Activated naive CD4-positive, alpha-beta T cell treated with anti-CD3 and anti-CD28 coated beads, Interleukin-2, amount 50 U/mL, for 72 hours (primary cell): ENCODE measurements around the gene PLCD1. TPM values are rescaled to one million over a fixed set of nuclear protein-coding genes. Genes with fewer than 3 reads are reported as not detected.
"Not testable (repeated sequence)": the region's sequence is repeated elsewhere in the genome, so short reads cannot be mapped to it uniquely, and the experiment has no call there.

Experiments used
- ATAC-seq, 2 donors: fragments of 150-1000 bp; cut with Tn5 transposase; 2 replicates each; pipeline ENCODE4 v1.10.0; 2021; ENCODE audit warnings: mild to moderate bottlenecking in 2 of 2, moderate library complexity in 2 of 2
- DNase-seq, 2 donors: peaks; one replicate each; pipeline ENCODE4 v3.0.0; 2021 to 2022; ENCODE audit warnings: low spot score in 2 of 2
- H3K27ac Mint-ChIP-seq, 2 donors: one replicate each; pipeline ENCODE4 v1.8.0; 2022; ENCODE audit warnings: mild to moderate bottlenecking in 2 of 2, mixed read lengths in 2 of 2
- H3K36me3 Mint-ChIP-seq, 2 donors: one replicate each; pipeline ENCODE4 v1.8.0; 2022; ENCODE audit warnings: mixed read lengths in 2 of 2
- H3K9me3 Mint-ChIP-seq, 2 donors: one replicate each; pipeline ENCODE4 v1.8.0; 2022; ENCODE audit warnings: mixed read lengths in 2 of 2
- total RNA-seq, 2 donors: library from RNA; stranded (reverse); gene quantifications; one replicate each; pipeline ENCODE4 v1.2.3, GENCODE V29; 2022

Gene PLCD1
- 10 to 100 TPM; 10.0 to 18.5 TPM for total RNA-seq

DNA sequence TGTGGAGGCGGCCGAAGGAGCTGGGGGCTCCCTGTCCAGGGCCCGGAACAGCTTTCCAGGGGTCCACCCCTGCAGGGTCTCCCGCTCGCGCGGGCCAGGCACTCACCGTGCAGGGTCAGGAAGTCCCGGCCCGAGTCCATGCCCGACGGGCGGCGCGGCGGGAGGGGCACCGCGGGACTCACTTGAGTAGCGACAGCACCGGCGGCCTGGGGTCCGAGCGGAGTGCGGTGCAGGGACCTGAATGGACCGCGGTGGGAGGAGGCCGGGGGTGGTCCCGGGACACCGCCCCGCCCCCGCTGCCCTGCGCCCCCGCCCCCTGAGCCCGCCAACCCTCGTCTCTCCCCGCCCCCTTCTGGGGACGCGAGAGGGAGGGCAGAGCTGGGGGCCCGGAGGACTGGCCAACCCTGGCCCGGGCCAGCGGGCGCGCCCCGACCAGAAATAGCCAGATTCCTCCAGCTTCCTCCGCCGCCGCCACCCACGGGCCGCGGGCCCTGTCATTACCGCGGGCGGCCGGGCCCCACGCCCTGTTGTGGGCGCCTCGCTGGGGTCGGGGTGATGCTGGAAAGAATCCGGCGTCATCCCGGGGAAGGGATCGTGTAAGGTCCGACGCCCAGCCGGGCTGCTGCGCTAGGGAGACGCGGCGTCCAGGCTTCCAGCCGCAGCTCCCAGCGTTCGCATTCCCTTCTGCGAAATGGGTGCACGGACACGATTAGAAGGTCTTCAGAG is at the start of gene PLCD1:
Gene PLCD1, minus strand, starts transcription at position 243 of the 726 bp plus-strand sequence. Its CDS starts 103 bp downstream, at position 140.
- Mint-ChIP-seq H3K27ac (peak within 1 kb of the TSS in 1 of 2 donors; percentile 18), H3K36me3 (no peaks in the 10 kb centered on the region), H3K9me3 (no peaks in the 10 kb centered on the region)
- ATAC-seq (no peak), DNase-seq (peak in 1 of 2 donors; percentile 55)

DNA sequence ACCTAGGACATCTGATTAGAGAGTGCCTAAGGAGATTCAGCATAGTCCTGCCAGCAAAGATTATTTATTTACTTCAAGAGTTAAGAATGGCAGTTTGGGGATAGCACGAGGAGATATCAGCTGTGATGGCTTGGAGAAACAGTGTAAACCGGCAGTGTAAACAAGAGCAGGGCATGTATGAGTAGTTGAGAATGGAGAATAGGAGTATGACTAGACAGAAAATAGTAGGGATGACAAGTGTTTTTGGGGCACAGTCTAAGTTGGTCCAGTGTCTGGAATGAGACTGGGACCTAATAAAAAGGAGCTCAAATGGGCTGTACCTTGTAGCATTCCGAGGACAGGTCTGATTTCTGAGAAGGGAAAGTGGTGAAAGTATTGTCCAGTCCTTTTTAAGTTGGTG is 47.6 kb upstream of the PLCD1 start:
- DNase-seq, H3K27ac Mint-ChIP-seq, H3K9me3 Mint-ChIP-seq, H3K36me3 Mint-ChIP-seq, ATAC-seq: not testable (repeated sequence)

DNA sequence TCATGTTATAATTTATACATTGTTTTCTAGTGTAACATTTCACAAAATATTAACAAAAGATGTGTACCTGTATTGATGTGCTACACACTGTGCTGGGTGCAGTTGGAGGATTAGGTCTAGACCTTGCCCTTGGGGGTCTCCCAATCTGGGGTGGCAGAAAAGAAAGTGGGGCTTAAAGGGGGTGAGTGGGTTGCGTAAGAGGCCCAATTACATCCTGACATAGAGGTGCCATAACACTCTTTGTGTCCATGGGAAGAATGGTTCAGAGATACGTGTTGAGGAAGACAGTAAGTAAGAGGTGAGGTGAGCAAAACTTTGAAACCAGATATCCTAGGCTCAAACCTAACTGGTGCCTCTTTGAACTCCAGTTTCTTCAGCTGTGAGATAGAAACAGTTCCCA is 40.6 kb upstream of the PLCD1 start:
- Mint-ChIP-seq H3K9me3 (peaks cover 0 to 11% of the 10 kb centered on the region in 2 donors), H3K36me3 (peaks cover 0 to 10% of the 10 kb centered on the region in 2 donors), H3K27ac (no peak overlapping the region)
- ATAC-seq (no peak), DNase-seq (no peak)

DNA sequence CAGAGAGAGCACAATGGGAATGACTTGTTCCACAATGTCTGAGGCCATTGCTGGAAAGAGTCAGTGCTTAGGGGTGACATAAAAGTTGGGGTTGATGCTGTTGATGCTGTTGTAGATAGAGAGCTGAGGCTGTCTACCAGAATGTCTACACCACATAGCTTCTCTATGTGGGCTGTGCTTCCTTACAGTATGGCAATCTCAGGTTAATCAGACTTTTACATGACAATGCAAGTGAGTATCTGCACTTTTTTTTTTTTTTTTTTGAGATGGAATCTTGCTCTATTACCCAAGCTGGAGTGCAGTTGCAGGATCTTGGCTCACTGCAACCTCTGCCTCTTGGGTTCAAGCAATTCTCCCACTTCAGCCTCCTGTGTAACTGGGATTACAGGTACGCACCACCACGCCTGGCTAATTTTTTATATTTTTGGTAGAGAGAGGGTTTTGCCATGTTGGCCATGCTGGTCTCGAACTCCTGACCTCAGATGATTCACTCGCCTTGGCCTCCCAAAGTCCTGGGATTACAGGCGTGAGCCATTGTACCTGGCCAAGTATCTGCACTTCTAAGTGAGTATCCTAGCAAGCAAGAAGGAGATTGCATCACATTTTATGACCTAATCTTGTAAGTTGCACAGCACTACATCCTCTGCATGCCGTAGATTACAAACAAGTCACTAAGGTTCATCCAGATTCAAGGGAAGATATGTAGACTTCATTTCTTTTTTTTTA is 38.2 kb upstream of the PLCD1 start:
- Mint-ChIP-seq H3K36me3 (peaks cover 0 to 10% of the 10 kb centered on the region in 2 donors), H3K9me3 (peaks cover 0 to 11% of the 10 kb centered on the region in 2 donors), H3K27ac (no peak overlapping the region)
- ATAC-seq (no peak), DNase-seq (no peak)

- DNase-seq, H3K27ac Mint-ChIP-seq, ATAC-seq: not testable (repeated sequence)
- H3K9me3 Mint-ChIP-seq: peaks cover 0 to 11% of the 10 kb centered on the region in 2 donors
- peaks cover 0 to 14% of the 10 kb centered on the region in 2 donors for H3K36me3 Mint-ChIP-seq
Observed at GRCh38 chr3:38064453-38064852, 35.0 kb upstream of the PLCD1 start.

- Mint-ChIP-seq H3K27ac (no peak overlapping the region), H3K36me3 (peaks cover 0 to 14% of the 10 kb centered on the region in 2 donors), H3K9me3 (peaks cover 0 to 11% of the 10 kb centered on the region in 2 donors)
- DNase-seq (no peak), ATAC-seq (no peak)
Observed at GRCh38 chr3:38062809-38063208, 33.4 kb upstream of the PLCD1 start.

- no peak for DNase-seq
- Mint-ChIP-seq H3K9me3 (no peaks in the 10 kb centered on the region), H3K36me3 (peaks cover 0 to 5% of the 10 kb centered on the region in 2 donors), H3K27ac (no peak overlapping the region)
- ATAC-seq: no peak
Observed at GRCh38 chr3:38059591-38059990, 30.1 kb upstream of the PLCD1 start.

DNA sequence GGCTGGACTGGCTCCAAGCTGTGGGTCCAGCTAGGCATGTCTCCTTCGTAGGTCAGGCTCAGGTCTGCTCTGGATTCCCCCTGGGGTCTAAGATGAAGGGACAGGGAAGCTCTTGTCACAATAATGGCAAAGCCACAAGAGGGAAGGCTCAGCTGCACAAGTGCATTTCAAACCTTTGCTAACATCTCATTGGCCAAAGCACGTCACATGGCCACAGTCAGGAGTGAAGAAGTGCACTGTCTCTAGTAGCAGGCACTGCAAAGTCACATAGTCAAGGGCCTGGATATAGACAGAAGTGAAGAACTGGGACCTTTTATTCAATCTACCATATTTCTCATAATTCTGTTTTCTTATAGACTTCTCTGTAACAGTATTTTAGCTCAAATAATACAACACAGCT is 29.7 kb upstream of the PLCD1 start:
- Mint-ChIP-seq H3K27ac (no peak overlapping the region), H3K36me3 (peaks cover 0 to 5% of the 10 kb centered on the region in 2 donors), H3K9me3 (no peaks in the 10 kb centered on the region)
- DNase-seq: no peak
- no peak for ATAC-seq

DNA sequence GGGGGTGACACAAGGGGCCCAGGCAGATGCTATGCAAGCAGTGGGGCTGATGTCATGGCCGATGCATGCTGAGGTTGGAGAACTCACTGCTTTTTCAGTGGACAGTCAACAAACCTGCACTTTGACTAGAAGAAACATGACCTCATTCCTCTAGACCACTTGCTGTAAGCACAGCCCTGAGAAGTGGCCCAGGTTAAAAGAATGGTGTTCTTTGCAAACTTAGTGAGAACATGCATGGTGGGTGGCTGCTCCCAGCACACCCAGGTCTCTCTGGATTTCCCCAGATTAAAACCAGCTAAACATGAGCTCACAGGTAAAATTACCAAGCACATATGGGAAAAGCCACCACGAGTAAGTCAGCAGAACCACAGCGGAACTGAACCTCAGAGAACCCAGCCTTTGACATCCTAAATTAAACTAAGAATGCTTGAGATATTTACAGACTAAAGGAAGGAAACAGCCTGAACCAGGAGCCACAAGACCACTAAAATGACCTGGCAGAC is 25.1 kb upstream of the PLCD1 start:
- DNase-seq (no peak), ATAC-seq (peak; percentile 49 to 84)
- Mint-ChIP-seq H3K27ac (peak overlapping the region in 1 of 2 donors; percentile 11), H3K9me3 (no peaks in the 10 kb centered on the region), H3K36me3 (peaks cover 0 to 5% of the 10 kb centered on the region in 2 donors)

DNA sequence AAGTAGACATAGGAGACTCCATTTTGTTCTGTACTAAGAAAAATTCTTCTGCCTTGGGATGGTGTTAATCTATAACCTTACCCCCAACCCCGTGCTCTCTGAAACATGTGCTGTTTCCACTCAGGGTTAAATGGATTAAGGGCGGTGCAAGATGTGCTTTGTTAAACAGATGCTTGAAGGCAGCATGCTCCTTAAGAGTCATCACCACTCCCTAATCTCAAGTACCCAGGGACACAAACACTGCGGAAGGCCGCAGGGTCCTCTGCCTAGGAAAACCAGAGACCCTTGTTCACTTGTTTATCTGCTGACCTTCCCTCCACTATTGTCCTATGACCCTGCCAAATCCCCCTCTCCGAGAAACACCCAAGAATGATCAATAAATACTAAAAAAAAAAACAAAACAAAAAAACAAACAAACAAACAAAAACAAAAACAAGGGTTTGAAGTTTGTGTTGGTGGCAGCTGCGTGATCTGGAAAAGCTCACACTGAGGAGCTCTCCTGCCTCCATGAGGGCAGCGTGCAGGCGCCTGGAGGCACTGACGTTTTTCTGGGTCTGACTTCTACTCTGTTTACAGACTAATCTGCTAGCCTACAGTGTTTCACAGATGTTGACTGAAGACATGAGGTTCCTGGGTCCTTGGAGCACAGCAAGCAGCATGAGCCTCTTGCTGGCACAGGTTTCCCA is 24.5 kb upstream of the PLCD1 start:
- not testable (repeated sequence) for H3K36me3 Mint-ChIP-seq, ATAC-seq, H3K9me3 Mint-ChIP-seq, DNase-seq
- H3K27ac Mint-ChIP-seq: peak overlapping the region in 1 of 2 donors; percentile 44

GRCh38 chr3:38053286-38053685 is 23.8 kb upstream of the PLCD1 start:
- DNase-seq, H3K9me3 Mint-ChIP-seq, ATAC-seq: not testable (repeated sequence)

GRCh38 chr3:38051131-38051530 is 21.7 kb upstream of the PLCD1 start:
- Mint-ChIP-seq H3K36me3 (peaks cover 0 to 5% of the 10 kb centered on the region in 2 donors), H3K27ac (peak overlapping the region in 1 of 2 donors; percentile 30), H3K9me3 (no peaks in the 10 kb centered on the region)
- no peak for DNase-seq
- ATAC-seq: no peak

More at GRCh38 chr3:38053286-38053685, 23.8 kb upstream of the PLCD1 start:
- H3K27ac Mint-ChIP-seq, H3K36me3 Mint-ChIP-seq: not testable (repeated sequence)

DNA sequence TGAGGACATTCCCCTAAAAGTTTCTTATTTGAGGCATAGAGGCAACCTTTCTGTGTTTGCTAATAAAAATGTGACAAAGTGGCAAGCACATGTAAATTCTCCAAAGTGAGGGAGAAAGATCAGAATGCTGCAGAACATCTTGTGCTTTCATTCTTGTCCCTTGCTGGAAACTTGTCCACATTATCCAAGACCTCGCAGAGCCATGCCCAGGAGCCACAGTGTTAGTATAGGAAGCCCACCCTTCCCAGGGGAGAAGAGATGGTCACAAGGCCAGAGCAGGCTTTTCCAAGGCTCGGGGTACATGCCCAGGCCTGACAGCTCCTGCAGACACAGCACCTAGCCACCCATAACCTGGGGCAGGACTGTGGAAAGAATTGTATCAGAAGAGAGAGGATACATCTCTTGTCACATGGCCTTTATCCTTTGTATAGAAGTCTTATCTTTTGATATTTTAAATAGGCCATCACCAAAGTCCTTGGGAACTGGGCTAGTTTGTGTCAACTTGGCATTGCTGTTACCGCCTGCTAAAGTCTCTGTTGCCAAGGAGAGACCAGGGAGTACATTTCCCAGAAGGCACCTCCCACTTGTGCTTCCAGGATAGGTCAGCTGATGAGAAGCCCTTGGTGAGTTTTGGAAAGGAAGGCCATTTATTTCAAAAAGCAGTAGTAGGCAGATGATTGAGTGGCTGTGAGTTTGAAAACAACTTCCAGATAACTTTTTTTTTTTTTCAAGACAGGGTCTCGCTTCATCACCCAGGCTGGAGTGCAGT is 20.1 kb upstream of the PLCD1 start:
- ATAC-seq: no peak
- Mint-ChIP-seq H3K27ac (no peak overlapping the region), H3K9me3 (no peaks in the 10 kb centered on the region), H3K36me3 (peaks cover 0 to 5% of the 10 kb centered on the region in 2 donors)
- DNase-seq: no peak

DNA sequence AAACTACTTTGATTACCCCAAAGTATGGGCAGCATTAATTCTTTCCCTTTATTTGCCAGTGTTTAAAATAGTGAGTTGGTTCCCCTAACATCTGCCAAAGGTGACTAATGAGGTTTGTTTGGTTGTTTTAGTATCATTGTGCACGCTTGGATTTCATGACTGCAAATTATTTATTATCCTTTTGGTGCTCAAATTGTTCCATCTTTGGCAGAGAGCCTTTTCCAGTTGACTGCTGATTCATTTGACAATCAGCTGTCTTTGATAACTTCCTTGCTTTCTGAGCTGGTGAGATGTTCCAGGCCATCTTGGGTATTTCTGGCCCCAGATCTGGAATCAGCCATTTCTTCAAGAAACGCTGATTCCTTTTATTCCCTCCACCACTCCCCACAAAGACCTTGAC is 18.5 kb upstream of the PLCD1 start:
- no peaks in the 10 kb centered on the region for H3K9me3 Mint-ChIP-seq
- peaks cover 0 to 5% of the 10 kb centered on the region in 2 donors for H3K36me3 Mint-ChIP-seq
- ATAC-seq: no peak
- no peak for DNase-seq
- no peak overlapping the region for H3K27ac Mint-ChIP-seq

- Mint-ChIP-seq H3K27ac (no peak overlapping the region), H3K9me3 (no peaks in the 10 kb centered on the region), H3K36me3 (peaks cover 0 to 5% of the 10 kb centered on the region in 2 donors)
- no peak for DNase-seq
- ATAC-seq: no peak
Observed at GRCh38 chr3:38046821-38047220, 17.4 kb upstream of the PLCD1 start.

- ATAC-seq: no peak
- Mint-ChIP-seq H3K36me3 (no peaks in the 10 kb centered on the region), H3K27ac (no peak overlapping the region), H3K9me3 (no peaks in the 10 kb centered on the region)
- no peak for DNase-seq
Observed at GRCh38 chr3:38046027-38046426, 16.6 kb upstream of the PLCD1 start.
